Caco-2 (cell line): Measurements from ENCODE around the gene HNRNPUL1. TPM values are rescaled to one million over a fixed set of nuclear protein-coding genes. Genes with fewer than 3 reads are reported as not detected.

Experiments used
- BruUV-seq: library from RNA; stranded (reverse); fragments of 400-500 nt; replicated peaks from 2 replicates; lab custom pipeline; 2021; lab: Mats Ljungman, UMichigan
- CTCF ChIA-PET: fragments of 300-600 bp; sonication (Branson Sonifier 250); formaldehyde crosslinking; loops from one replicate; lab custom pipeline; 2022; ENCODE audit warnings: antibody characterized with exemption; lab: Charles Lee
- POLR2A ChIA-PET: fragments of 300-600 bp; sonication (Branson Sonifier 250); formaldehyde crosslinking; loops from one replicate; lab custom pipeline; 2022; ENCODE audit warnings: antibody characterized with exemption; lab: Charles Lee
- DNase-seq, 2 experiments: peaks; one replicate each; pipeline versions ENCODE4 v3.0.0 to v3.0.0-alpha.2; 2020 to 2022
- H3K27me3 ChIP-seq: replicated peaks from 2 replicates; pipeline ENCODE4 v1.6.0; 2011; ENCODE audit warnings: low read length; ENCODE audit not compliant: control insufficient read depth, insufficient read depth
- H3K36me3 ChIP-seq: 2 replicates; pipeline ENCODE4 v1.5.1; 2011; ENCODE audit warnings: low read length; ENCODE audit not compliant: control insufficient read depth, insufficient read depth
- H3K4me1 ChIP-seq: fragments of 250-450 bp; sonication (Bioruptor Pico); 2 replicates; pipeline ENCODE4 v1.5.1; 2020; ENCODE audit warnings: mild to moderate bottlenecking
- H3K4me3 ChIP-seq: 2 replicates; pipeline ENCODE4 v1.5.1; 2011; ENCODE audit warnings: low read depth, mild to moderate bottlenecking, control low read depth, low read length
- H3K9me3 ChIP-seq: fragments of 250-450 bp; sonication (Bioruptor Pico); 2 replicates; pipeline ENCODE4 v1.5.1; 2020; ENCODE audit warnings: mild to moderate bottlenecking, moderate library complexity
- H3K27ac Mint-ChIP-seq: one replicate; pipeline ENCODE4 v1.8.0; 2022; ENCODE audit warnings: mixed read lengths; ENCODE audit not compliant: unreplicated experiment
- H3K27me3 Mint-ChIP-seq: one replicate; pipeline ENCODE4 v1.8.0; 2022; ENCODE audit warnings: mixed read lengths; ENCODE audit not compliant: insufficient read depth, unreplicated experiment
- H3K36me3 Mint-ChIP-seq: one replicate; pipeline ENCODE4 v1.8.0; 2022; ENCODE audit warnings: mild to moderate bottlenecking, mixed read lengths; ENCODE audit not compliant: insufficient read depth, unreplicated experiment
- H3K4me1 Mint-ChIP-seq: one replicate; pipeline ENCODE4 v1.8.0; 2022; ENCODE audit warnings: low read depth, mixed read lengths; ENCODE audit not compliant: unreplicated experiment
- H3K4me3 Mint-ChIP-seq: one replicate; pipeline ENCODE4 v1.8.0; 2022; ENCODE audit warnings: mild to moderate bottlenecking, moderate library complexity, mixed read lengths; ENCODE audit not compliant: unreplicated experiment
- H3K9me3 Mint-ChIP-seq: one replicate; pipeline ENCODE4 v1.8.0; 2022; ENCODE audit warnings: mixed read lengths; ENCODE audit not compliant: unreplicated experiment
- CTCF ChIP-seq, 2 experiments: fragments of 200-600 bp in 1 of 2; IDR thresholded peaks; 1 replicate in 1 of 2; 2 replicates in 1 of 2; pipeline versions ENCODE4 v1.5.1 to v1.8.0; 2011 to 2022; ENCODE audit warnings: antibody characterized with exemption in 1 of 2, control low read depth in 1 of 2, inconsistent platforms in 1 of 2, low read depth in 1 of 2, low read length in 1 of 2, mild to moderate bottlenecking in 1 of 2, moderate library complexity in 1 of 2; ENCODE audit not compliant: insufficient read depth in 1 of 2, severe bottlenecking in 1 of 2, unreplicated experiment in 1 of 2
- intact Hi-C: fragments of 100-400 bp; cut with micrococcal nuclease; formaldehyde crosslinking; loops from one replicate; pipeline ENCODE4 v1.10.0; 2022; ENCODE audit not compliant: unreplicated experiment
- total RNA-seq: library from RNA; stranded (reverse); gene quantifications from 2 replicates; pipeline ENCODE4 v1.2.3, GENCODE V29; 2022

Gene HNRNPUL1
- total RNA-seq, 1 experiment from 2014 or later: 322 TPM

- Mint-ChIP-seq H3K4me1 (no peaks in the 10 kb centered on the region), H3K27me3 (no peaks in the 10 kb centered on the region), H3K27ac (no peak overlapping the region), H3K4me3 (no peak overlapping the region), H3K9me3 (no peaks in the 10 kb centered on the region), H3K36me3 (no peaks in the 10 kb centered on the region)
- no TSS peak for BruUV-seq
- ChIA-PET POLR2A (no interaction called here), CTCF (no interaction called here)
- no peaks in the 10 kb centered on the region for H3K27me3 ChIP-seq
- H3K9me3 ChIP-seq: no peaks in the 10 kb centered on the region
- H3K4me1 ChIP-seq: no peaks in the 10 kb centered on the region
- no peak overlapping the region for H3K4me3 ChIP-seq
- TF ChIP-seq CTCF (IDR thresholded peaks at IDR 0.05; ENCODE audit: insufficient read depth in 1 of 2, low read depth in 1 of 2, low read length in 1 of 2, severe bottlenecking in 1 of 2, unreplicated experiment in 1 of 2): no peak
- intact Hi-C loops: no loop called here
- no peaks in the 10 kb centered on the region for H3K36me3 ChIP-seq
- DNase-seq: no peak
Observed at GRCh38 chr19:41239363-41239762, 24.8 kb upstream of the HNRNPUL1 start.

GRCh38 chr19:41239961-41240574, 24.1 kb upstream of the HNRNPUL1 start:
- H3K27me3 ChIP-seq: no peaks in the 10 kb centered on the region
- H3K27me3 Mint-ChIP-seq: no peaks in the 10 kb centered on the region
- no peak overlapping the region for H3K4me3 ChIP-seq
- H3K4me1 Mint-ChIP-seq: no peaks in the 10 kb centered on the region
- H3K9me3 Mint-ChIP-seq: no peaks in the 10 kb centered on the region
- intact Hi-C loops: no loop called here
- no peak for DNase-seq
- H3K27ac Mint-ChIP-seq: no peak overlapping the region
- H3K36me3 ChIP-seq: no peaks in the 10 kb centered on the region
- TF ChIP-seq CTCF (IDR thresholded peaks at IDR 0.05; ENCODE audit: insufficient read depth in 1 of 2, low read depth in 1 of 2, low read length in 1 of 2, severe bottlenecking in 1 of 2, unreplicated experiment in 1 of 2): no peak
- H3K9me3 ChIP-seq: no peaks in the 10 kb centered on the region
- POLR2A ChIA-PET: no interaction called here
- H3K4me3 Mint-ChIP-seq: no peak overlapping the region
- CTCF ChIA-PET: no interaction called here
- no TSS peak for BruUV-seq
- no peaks in the 10 kb centered on the region for H3K36me3 Mint-ChIP-seq
- H3K4me1 ChIP-seq: no peaks in the 10 kb centered on the region

GRCh38 chr19:41241859-41242258, 22.3 kb upstream of the HNRNPUL1 start:
- no peaks in the 10 kb centered on the region for H3K4me1 Mint-ChIP-seq
- H3K4me1 ChIP-seq: no peaks in the 10 kb centered on the region
- H3K27me3 Mint-ChIP-seq: no peaks in the 10 kb centered on the region
- H3K4me3 Mint-ChIP-seq: no peak overlapping the region
- no peaks in the 10 kb centered on the region for H3K9me3 ChIP-seq
- H3K27me3 ChIP-seq: no peaks in the 10 kb centered on the region
- no peak overlapping the region for H3K27ac Mint-ChIP-seq
- ChIA-PET CTCF (no interaction called here), POLR2A (interaction anchor here (0.7 kb wide), 1 partner anchor 32 kb away, joined by 4 read pairs; no protein-coding TSS in a partner anchor)
- DNase-seq: no peak
- no peaks in the 10 kb centered on the region for H3K36me3 ChIP-seq
- no peaks in the 10 kb centered on the region for H3K9me3 Mint-ChIP-seq
- TF ChIP-seq CTCF (IDR thresholded peaks at IDR 0.05; ENCODE audit: insufficient read depth in 1 of 2, low read depth in 1 of 2, low read length in 1 of 2, severe bottlenecking in 1 of 2, unreplicated experiment in 1 of 2): no peak
- no TSS peak for BruUV-seq
- intact Hi-C loops: no loop called here
- no peaks in the 10 kb centered on the region for H3K36me3 Mint-ChIP-seq
- H3K4me3 ChIP-seq: no peak overlapping the region
